Activated T-helper 2 cell treated with anti-CD3 and anti-CD28 coated beads, Interferon-gamma antibody, Interleukin-2, Interleukin-4, amounts not matched to agents 10 μg/mL and 5 μg/mL and 100 μg/mL, durations not matched to agents 14 hours and 24 hours and 36 hours (primary cell): ENCODE measurements around the gene CARD18. TPM values are rescaled to one million over a fixed set of nuclear protein-coding genes. Genes with fewer than 3 reads are reported as not detected.
"Not testable (repeated sequence)": the region's sequence is repeated elsewhere in the genome, so short reads cannot be mapped to it uniquely, and the experiment has no call there.

Source experiments
- DNase-seq: peaks from one replicate; pipeline ENCODE4 v3.0.0; 2021; ENCODE audit warnings: low spot score
- H3K27ac Mint-ChIP-seq: one replicate; pipeline ENCODE4 v1.8.0; 2021; ENCODE audit warnings: mixed read lengths
- H3K27me3 Mint-ChIP-seq: one replicate; pipeline ENCODE4 v1.8.0; 2021; ENCODE audit warnings: low read depth, mixed read lengths
- H3K36me3 Mint-ChIP-seq: one replicate; pipeline ENCODE4 v1.8.0; 2021; ENCODE audit warnings: low read depth, mixed read lengths
- H3K4me1 Mint-ChIP-seq: one replicate; pipeline ENCODE4 v1.8.0; 2021; ENCODE audit warnings: low read depth, mixed read lengths
- H3K4me3 Mint-ChIP-seq: one replicate; pipeline ENCODE4 v1.8.0; 2021; ENCODE audit warnings: low read depth, mild to moderate bottlenecking, moderate library complexity, mixed read lengths
- H3K9me3 Mint-ChIP-seq: one replicate; pipeline ENCODE4 v1.8.0; 2021; ENCODE audit warnings: mixed read lengths
- intact Hi-C: fragments of 100-400 bp; cut with micrococcal nuclease; formaldehyde crosslinking; loops from one replicate; pipeline ENCODE4 v1.15.1; 2023
- total RNA-seq: library from RNA; stranded (reverse); gene quantifications from 2 replicates; pipeline ENCODE4 v1.2.3, GENCODE V29; 2022

Gene CARD18
- total RNA-seq, 1 donor from 2014 or later = not detected

DNA sequence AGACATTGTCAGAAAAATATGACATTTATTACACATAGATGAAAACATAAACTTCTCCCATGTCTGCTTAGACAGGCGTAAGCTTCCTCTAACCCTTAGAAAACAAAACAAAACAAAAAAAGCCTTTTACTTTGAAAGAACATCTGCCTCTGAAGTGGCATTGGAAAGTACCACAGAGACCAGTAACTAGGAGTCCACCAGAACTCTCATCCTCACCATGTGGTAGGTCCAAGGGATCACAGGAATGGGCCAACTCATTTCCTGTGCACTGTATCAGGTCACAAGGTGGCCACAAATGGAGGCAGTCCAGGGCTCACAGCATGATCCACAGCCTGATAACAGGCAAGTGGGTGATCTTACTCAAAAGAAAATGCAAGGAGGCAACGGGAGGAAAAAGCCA is 40.0 kb downstream of the CARD18 start:
- H3K27ac Mint-ChIP-seq = peak overlapping the region; percentile 12
- H3K4me1 Mint-ChIP-seq = peaks cover 25% of the 10 kb centered on the region
- DNase-seq, H3K4me3 Mint-ChIP-seq, H3K9me3 Mint-ChIP-seq, H3K27me3 Mint-ChIP-seq, H3K36me3 Mint-ChIP-seq, intact Hi-C loops: not testable (repeated sequence)

DNA sequence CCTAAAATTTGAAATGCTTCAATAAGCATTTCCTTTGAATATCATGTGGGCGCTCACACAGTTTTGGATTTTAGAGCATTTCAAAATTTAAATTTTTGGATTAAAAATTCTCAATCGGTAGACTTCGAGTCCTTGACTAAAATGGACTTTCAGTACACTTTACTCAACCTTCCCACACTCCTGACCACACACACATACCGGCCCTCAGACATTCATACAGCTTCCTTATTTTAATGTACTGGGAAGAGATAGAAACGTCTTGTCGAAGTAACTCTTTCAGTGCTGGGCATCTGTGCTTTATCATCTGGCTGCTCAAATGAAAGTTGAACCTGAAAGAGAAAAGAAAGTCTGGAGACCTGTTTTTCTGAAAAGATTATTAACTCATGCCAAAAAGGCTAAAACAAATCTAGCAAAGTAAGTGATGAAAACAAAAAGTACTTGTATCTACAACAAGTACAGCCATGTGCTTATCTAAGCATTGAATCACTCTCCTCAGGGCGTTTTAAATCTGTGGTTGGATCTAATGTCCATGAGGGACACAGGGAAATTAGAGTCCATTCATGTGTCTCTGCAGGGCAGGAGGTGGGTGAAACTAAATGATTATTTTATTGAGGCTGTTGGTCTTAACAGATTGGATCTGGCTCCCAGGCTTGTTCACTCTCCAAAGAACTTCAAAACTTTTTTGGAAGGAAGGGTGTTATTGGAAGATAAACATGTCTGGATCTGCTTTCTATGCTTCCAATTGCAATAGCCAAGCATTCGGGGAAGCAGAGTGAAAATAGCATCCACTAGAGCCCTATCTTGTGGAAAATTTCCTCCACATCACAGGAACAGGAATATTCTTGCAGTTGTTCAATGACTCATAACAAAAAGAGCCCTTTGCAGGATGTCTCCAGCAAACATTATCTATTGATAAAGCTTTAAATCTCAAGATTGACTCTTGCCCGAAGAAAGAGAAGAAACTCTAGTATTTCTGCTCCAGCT is 47.0 kb downstream of the CARD18 start:
- DNase-seq = no peak
- H3K27me3 Mint-ChIP-seq = peaks cover 34% of the 10 kb centered on the region
- no peaks in the 10 kb centered on the region for H3K36me3 Mint-ChIP-seq
- H3K27ac Mint-ChIP-seq = no peak overlapping the region
- H3K9me3 Mint-ChIP-seq = no peaks in the 10 kb centered on the region
- no peaks in the 10 kb centered on the region for H3K4me1 Mint-ChIP-seq
- intact Hi-C loops = no loop called here
- H3K4me3 Mint-ChIP-seq = no peak overlapping the region

Other genes with a start within 250 kb of the CARD18 start
- gene CASP12, start 241.3 kb downstream of the CARD18 start, total RNA-seq = not detected in 2 replicates
- 31.1 and 32.0 TPM in 2 replicates for gene CASP4, start 171.2 kb downstream of the CARD18 start, total RNA-seq
- gene CASP5, start 116.6 kb downstream of the CARD18 start, total RNA-seq = not detected in 2 replicates
- 11.6 and 13.5 TPM in 2 replicates for gene CASP1, start 104.6 kb downstream of the CARD18 start, total RNA-seq
- gene CARD16, start 94.4 kb downstream of the CARD18 start, total RNA-seq = 5.2 and 5.8 TPM in 2 replicates